GM13976 (cell line): ENCODE results near the gene NFE2L3.
"Not testable (repeated sequence)": the region's sequence is repeated elsewhere in the genome, so short reads cannot be mapped to it uniquely, and the experiment has no call there.

Source experiments
- DNase-seq: peaks from one replicate; pipeline ENCODE4 v3.0.0; 2012; ENCODE audit warnings: low spot score
- CTCF ChIP-seq: IDR thresholded peaks from 2 replicates; pipeline ENCODE4 v1.5.1; 2012; ENCODE audit warnings: borderline replicate concordance, mild to moderate bottlenecking; ENCODE audit not compliant: insufficient read depth; ENCODE audit errors: extremely low read depth, missing control alignments, control extremely low read depth
- in situ Hi-C: fragments of 300-500 bp; cut with MboI; formaldehyde crosslinking; loops from one replicate; pipeline ENCODE4 v1.12.0; 2022; ENCODE audit warnings: low sequenced_read_pairs, mixed read lengths, inconsistent platforms; ENCODE audit not compliant: unreplicated experiment

NFE2L3 gene

GRCh38 chr7:26117142-26117807 is 34.7 kb upstream of the NFE2L3 start:
- no peak for DNase-seq
- TF ChIP-seq CTCF, result no peak
- in situ Hi-C loops, result no loop called here

GRCh38 chr7:26117970-26118369 is 34.0 kb upstream of the NFE2L3 start:
- no peak for TF ChIP-seq CTCF
- in situ Hi-C loops, result no loop called here
- no peak for DNase-seq

- in situ Hi-C loops, result no loop called here
- DNase-seq, result no peak
- no peak for TF ChIP-seq CTCF
Observed at GRCh38 chr7:26122745-26123144, 29.3 kb upstream of the NFE2L3 start.

GRCh38 chr7:26124775-26125174 is 27.2 kb upstream of the NFE2L3 start:
- DNase-seq, in situ Hi-C loops: not testable (repeated sequence)

GRCh38 chr7:26127411-26127810 is 24.6 kb upstream of the NFE2L3 start:
- no peak for TF ChIP-seq CTCF
- DNase-seq, result no peak
- in situ Hi-C loops, result no loop called here

GRCh38 chr7:26131056-26131589 is 20.9 kb upstream of the NFE2L3 start:
- DNase-seq, result no peak
- TF ChIP-seq CTCF, result no peak
- in situ Hi-C loops, result no loop called here

- TF ChIP-seq CTCF, result no peak
- in situ Hi-C loops, result no loop called here
- no peak for DNase-seq
Observed at GRCh38 chr7:26135076-26135475, 16.9 kb upstream of the NFE2L3 start.
